ENCODE results near the gene PRXL2A. TPM values are rescaled to one million over a fixed set of nuclear protein-coding genes. Genes with fewer than 3 reads are reported as not detected.

Gene PRXL2A
- total RNA-seq, 2 experiments from 2014 or later, result not detected

DNA sequence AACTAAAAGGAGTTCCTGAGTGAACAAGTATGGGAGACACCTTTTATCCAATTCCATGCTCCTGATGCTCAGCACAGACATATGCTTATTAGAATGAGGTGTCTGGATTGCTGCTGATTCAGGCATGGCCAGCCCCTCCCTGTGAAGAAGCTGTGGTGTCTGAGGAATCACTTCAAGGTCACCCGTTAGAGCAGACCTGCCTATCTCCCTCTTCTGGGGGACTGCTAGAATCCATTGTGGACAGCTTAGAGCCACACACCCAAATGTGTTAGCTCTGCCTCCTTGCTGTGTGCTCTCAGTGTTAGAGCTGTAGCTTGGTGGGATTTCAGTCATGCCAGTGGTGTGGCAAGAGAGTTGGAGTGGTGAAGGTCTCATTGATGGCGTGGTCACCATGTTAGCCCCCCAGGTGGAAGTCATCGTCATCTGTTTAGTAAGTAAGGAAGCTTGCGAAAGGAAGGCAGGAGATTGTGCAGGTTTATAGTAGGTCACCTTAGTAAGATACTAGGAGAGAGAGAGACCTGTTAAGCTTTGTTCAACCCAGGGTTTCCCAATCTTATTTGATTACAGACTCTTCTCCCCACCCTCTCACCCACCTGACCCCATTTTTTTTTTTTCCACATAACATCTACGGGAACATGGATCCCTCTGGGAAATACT, 12.8 kb downstream of the PRXL2A start:
- H2AFZ ChIP-seq (ENCODE audit: low read length), result peak overlapping the region; percentile 84

DNA sequence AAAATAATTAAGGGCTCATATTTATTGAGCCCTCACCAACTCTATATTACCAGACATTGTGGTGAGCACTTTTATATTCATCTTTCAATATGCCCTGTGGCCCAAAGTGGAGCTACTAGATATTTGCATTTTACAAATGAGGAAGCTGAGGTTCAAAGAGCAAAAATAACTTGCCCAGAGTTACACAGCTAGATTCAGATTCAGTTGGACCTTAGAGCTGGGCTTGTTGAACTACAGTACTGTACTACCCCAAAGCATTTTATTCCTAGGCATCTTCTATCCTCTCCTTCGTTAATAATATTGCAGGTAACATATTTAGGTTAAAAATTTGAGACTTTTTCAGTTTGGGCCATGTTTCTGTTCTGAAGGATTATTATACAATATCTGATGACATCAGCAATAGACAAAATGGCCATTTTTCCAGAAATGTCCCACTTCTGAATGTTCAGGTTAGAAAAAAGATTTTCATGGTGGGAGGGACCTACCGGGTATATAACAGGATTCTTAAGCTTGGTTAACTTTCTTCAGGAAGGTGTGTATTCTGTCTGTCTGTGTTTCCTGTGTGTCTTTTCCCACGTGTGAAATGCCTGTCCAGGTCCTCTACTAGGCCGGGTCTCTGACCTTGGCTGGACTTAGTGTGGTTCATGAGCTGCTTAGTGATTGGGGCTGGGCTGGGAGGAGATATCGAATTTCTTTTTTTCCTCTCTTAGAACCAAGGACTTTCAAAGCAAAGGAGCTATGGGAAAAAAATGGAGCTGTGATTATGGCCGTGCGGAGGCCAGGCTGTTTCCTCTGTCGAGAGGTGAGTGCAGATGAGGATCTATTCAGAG, 13.6 kb downstream of the PRXL2A start:
- no peaks in the 10 kb centered on the region for H4K20me1 ChIP-seq (ENCODE audit: insufficient read depth, low read length)
- peak overlapping the region; percentile 9 for H3K4me3 ChIP-seq (ENCODE audit: low read depth, low read length, poor library complexity, severe bottlenecking)
- H3K27ac ChIP-seq (ENCODE audit: low read depth, low read length, poor library complexity, severe bottlenecking), result no peak overlapping the region
- peak; percentile 27 for DNase-seq (ENCODE audit: low spot score)
- H3K4me2 ChIP-seq (ENCODE audit: low read length), result peak overlapping the region; percentile 60
- no peaks in the 10 kb centered on the region for H3K9me3 ChIP-seq (ENCODE audit: low read length)
- intact Hi-C loops (cut with micrococcal nuclease; ENCODE audit: unreplicated experiment), result no loop called here
- BruUV-seq (replicated peaks), result no TSS peak
- peak overlapping the region; percentile 84 for H2AFZ ChIP-seq (ENCODE audit: low read length)
- no peaks in the 10 kb centered on the region for H3K79me2 ChIP-seq (ENCODE audit: insufficient read depth, low read depth, low read length)
- ChIA-PET POLR2A (interaction anchor here (0.7 to 1.4 kb wide), 3 partner anchors 10 to 16 kb away, joined by 3 to 5 read pairs (median 4); no protein-coding TSS in a partner anchor), CTCF (ENCODE audit: unreplicated experiment) (interaction anchor here (0.9 kb wide), 1 partner anchor 21 kb away, joined by 3 read pairs; no protein-coding TSS in a partner anchor)
- no peaks in the 10 kb centered on the region for H3K36me3 ChIP-seq (ENCODE audit: insufficient read depth, low read length)
- no peaks in the 10 kb centered on the region for H3K9me2 ChIP-seq (ENCODE audit: insufficient read depth, low read length)
- TF ChIP-seq, protein P1, sequence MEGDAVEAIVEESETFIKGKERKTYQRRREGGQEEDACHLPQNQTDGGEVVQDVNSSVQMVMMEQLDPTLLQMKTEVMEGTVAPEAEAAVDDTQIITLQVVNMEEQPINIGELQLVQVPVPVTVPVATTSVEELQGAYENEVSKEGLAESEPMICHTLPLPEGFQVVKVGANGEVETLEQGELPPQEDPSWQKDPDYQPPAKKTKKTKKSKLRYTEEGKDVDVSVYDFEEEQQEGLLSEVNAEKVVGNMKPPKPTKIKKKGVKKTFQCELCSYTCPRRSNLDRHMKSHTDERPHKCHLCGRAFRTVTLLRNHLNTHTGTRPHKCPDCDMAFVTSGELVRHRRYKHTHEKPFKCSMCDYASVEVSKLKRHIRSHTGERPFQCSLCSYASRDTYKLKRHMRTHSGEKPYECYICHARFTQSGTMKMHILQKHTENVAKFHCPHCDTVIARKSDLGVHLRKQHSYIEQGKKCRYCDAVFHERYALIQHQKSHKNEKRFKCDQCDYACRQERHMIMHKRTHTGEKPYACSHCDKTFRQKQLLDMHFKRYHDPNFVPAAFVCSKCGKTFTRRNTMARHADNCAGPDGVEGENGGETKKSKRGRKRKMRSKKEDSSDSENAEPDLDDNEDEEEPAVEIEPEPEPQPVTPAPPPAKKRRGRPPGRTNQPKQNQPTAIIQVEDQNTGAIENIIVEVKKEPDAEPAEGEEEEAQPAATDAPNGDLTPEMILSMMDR (conservative IDR thresholded peaks at IDR 0.05; ENCODE audit: low read length), result no peak
- no peak for TF ChIP-seq EZH2phosphoT487 (IDR thresholded peaks at IDR 0.05; ENCODE audit: borderline replicate concordance, low read depth, low read length)
- H3K4me1 ChIP-seq (ENCODE audit: insufficient read depth, low read length, poor library complexity, severe bottlenecking), result peaks cover 12% of the 10 kb centered on the region

More for the DNA sequence above, 12.8 kb downstream of the PRXL2A start:
- H3K9me2 ChIP-seq (ENCODE audit: insufficient read depth, low read length), result no peaks in the 10 kb centered on the region
- intact Hi-C loops (cut with micrococcal nuclease; ENCODE audit: unreplicated experiment), result no loop called here
- BruUV-seq (replicated peaks), result no TSS peak
- no peaks in the 10 kb centered on the region for H4K20me1 ChIP-seq (ENCODE audit: insufficient read depth, low read length)
- no peak for DNase-seq (ENCODE audit: low spot score)
- peak overlapping the region; percentile 60 for H3K4me2 ChIP-seq (ENCODE audit: low read length)
- no peak for TF ChIP-seq EZH2phosphoT487 (IDR thresholded peaks at IDR 0.05; ENCODE audit: borderline replicate concordance, low read depth, low read length)
- TF ChIP-seq, protein P1 (conservative IDR thresholded peaks at IDR 0.05; ENCODE audit: low read length), result no peak
- H3K4me1 ChIP-seq (ENCODE audit: insufficient read depth, low read length, poor library complexity, severe bottlenecking), result peaks cover 12% of the 10 kb centered on the region
- no peaks in the 10 kb centered on the region for H3K79me2 ChIP-seq (ENCODE audit: insufficient read depth, low read depth, low read length)
- H3K27ac ChIP-seq (ENCODE audit: low read depth, low read length, poor library complexity, severe bottlenecking), result no peak overlapping the region
- no peak overlapping the region for H3K4me3 ChIP-seq (ENCODE audit: low read depth, low read length, poor library complexity, severe bottlenecking)
- ChIA-PET CTCF (ENCODE audit: unreplicated experiment) (interaction anchor here (0.9 kb wide), 1 partner anchor 22 kb away, joined by 3 read pairs; no protein-coding TSS in a partner anchor), POLR2A (interaction anchor here (0.7 to 1.2 kb wide), 2 partner anchors 15 kb away, joined by 3 to 5 read pairs; no protein-coding TSS in a partner anchor)
- no peaks in the 10 kb centered on the region for H3K36me3 ChIP-seq (ENCODE audit: insufficient read depth, low read length)
- no peaks in the 10 kb centered on the region for H3K9me3 ChIP-seq (ENCODE audit: low read length)
